Chondrocyte (in vitro differentiated cells): ENCODE measurements around the gene R3HDM4. TPM values are rescaled to one million over a fixed set of nuclear protein-coding genes. Genes with fewer than 3 reads are reported as not detected.

Experiments
- DNase-seq: peaks from one replicate; pipeline ENCODE4 v3.0.0; 2021; ENCODE audit warnings: mixed read lengths, low spot score
- H3K27ac Mint-ChIP-seq: one replicate; pipeline ENCODE4 v1.8.0; 2021; ENCODE audit warnings: mild to moderate bottlenecking, moderate library complexity, mixed read lengths; ENCODE audit not compliant: unreplicated experiment
- H3K27me3 Mint-ChIP-seq: 2 replicates; pipeline ENCODE4 v1.8.0; 2021; ENCODE audit warnings: low read depth, mixed read lengths
- H3K36me3 Mint-ChIP-seq: 2 replicates; pipeline ENCODE4 v1.8.0; 2021; ENCODE audit warnings: low read depth, mixed read lengths
- H3K4me1 Mint-ChIP-seq: 2 replicates; pipeline ENCODE4 v1.8.0; 2021; ENCODE audit warnings: low read depth, mild to moderate bottlenecking, mixed read lengths
- H3K4me3 Mint-ChIP-seq: one replicate; pipeline ENCODE4 v1.8.0; 2021; ENCODE audit warnings: mild to moderate bottlenecking, moderate library complexity, mixed read lengths; ENCODE audit not compliant: unreplicated experiment
- H3K9me3 Mint-ChIP-seq: 2 replicates; pipeline ENCODE4 v1.8.0; 2021; ENCODE audit warnings: low read depth, mixed read lengths
- CTCF ChIP-seq: fragments of 200-600 bp; sonication (generic); IDR thresholded peaks from 2 replicates; pipeline ENCODE4 v1.5.0; 2021; ENCODE audit warnings: antibody characterized with exemption, mild to moderate bottlenecking, moderate library complexity
- total RNA-seq: library from RNA; stranded (reverse); gene quantifications from 3 replicates; pipeline ENCODE4 v1.2.1, GENCODE V29; 2021

R3HDM4 gene
- total RNA-seq, 1 donor from 2014 or later = 48.4 TPM

- Mint-ChIP-seq H3K27ac (no peak overlapping the region), H3K4me1 (peaks cover 8% of the 10 kb centered on the region), H3K36me3 (no peaks in the 10 kb centered on the region), H3K4me3 (peak overlapping the region; percentile 68), H3K9me3 (no peaks in the 10 kb centered on the region), H3K27me3 (peaks cover 4% of the 10 kb centered on the region)
- TF ChIP-seq CTCF = no peak
- DNase-seq = no peak
Observed at GRCh38 chr19:924553-925086, 11.6 kb upstream of the R3HDM4 start.

GRCh38 chr19:920051-920864 is 7.2 kb upstream of the R3HDM4 start:
- no peaks in the 10 kb centered on the region for H3K9me3 Mint-ChIP-seq
- no peaks in the 10 kb centered on the region for H3K36me3 Mint-ChIP-seq
- TF ChIP-seq CTCF = peak; percentile 8
- DNase-seq = peak; percentile 67
- H3K4me3 Mint-ChIP-seq = no peak overlapping the region
- H3K27ac Mint-ChIP-seq = no peak overlapping the region
- peaks cover 6% of the 10 kb centered on the region for H3K27me3 Mint-ChIP-seq
- peaks cover 10% of the 10 kb centered on the region for H3K4me1 Mint-ChIP-seq

GRCh38 chr19:919199-920050 is 6.4 kb upstream of the R3HDM4 start:
- DNase-seq = peak; percentile 87
- no peaks in the 10 kb centered on the region for H3K36me3 Mint-ChIP-seq
- H3K27me3 Mint-ChIP-seq = peaks cover 6% of the 10 kb centered on the region
- H3K4me1 Mint-ChIP-seq = peaks cover 10% of the 10 kb centered on the region
- no peak overlapping the region for H3K4me3 Mint-ChIP-seq
- TF ChIP-seq CTCF = no peak
- H3K27ac Mint-ChIP-seq = no peak overlapping the region
- H3K9me3 Mint-ChIP-seq = no peaks in the 10 kb centered on the region

GRCh38 chr19:918481-919198 is 5.6 kb upstream of the R3HDM4 start:
- no peaks in the 10 kb centered on the region for H3K9me3 Mint-ChIP-seq
- H3K27ac Mint-ChIP-seq = no peak overlapping the region
- no peak overlapping the region for H3K4me3 Mint-ChIP-seq
- no peaks in the 10 kb centered on the region for H3K36me3 Mint-ChIP-seq
- DNase-seq = peak; percentile 75
- peaks cover 6% of the 10 kb centered on the region for H3K27me3 Mint-ChIP-seq
- H3K4me1 Mint-ChIP-seq = peaks cover 12% of the 10 kb centered on the region
- no peak for TF ChIP-seq CTCF

- TF ChIP-seq CTCF = no peak
- no peaks in the 10 kb centered on the region for H3K36me3 Mint-ChIP-seq
- no peak for DNase-seq
- peaks cover 6% of the 10 kb centered on the region for H3K27me3 Mint-ChIP-seq
- H3K27ac Mint-ChIP-seq = no peak overlapping the region
- peaks cover 14% of the 10 kb centered on the region for H3K4me1 Mint-ChIP-seq
- peak overlapping the region; percentile 38 for H3K4me3 Mint-ChIP-seq
- no peaks in the 10 kb centered on the region for H3K9me3 Mint-ChIP-seq
Observed at GRCh38 chr19:918152-918437, 5.1 kb upstream of the R3HDM4 start.
